GM23338 (cell line): ENCODE data around the gene KLHDC8B. TPM values are rescaled to one million over a fixed set of nuclear protein-coding genes. Genes with fewer than 3 reads are reported as not detected.

Experiments
- ATAC-seq: fragments of 200-7000 bp; cut with Tn5 transposase; 3 replicates; pipeline ENCODE4 v1.9.1; 2020
- DNase-seq: peaks from one replicate; pipeline ENCODE4 v3.0.0-alpha.2; 2015; ENCODE audit warnings: low spot score
- H2AFZ ChIP-seq: fragments of 200-600 bp; sonication (generic); 2 replicates; pipeline ENCODE4 v1.8.0; 2016; ENCODE audit warnings: antibody characterized with exemption, mild to moderate bottlenecking, moderate library complexity
- H3F3A ChIP-seq: fragments of 200-600 bp; sonication (generic); replicated peaks from 2 replicates; pipeline ENCODE4 v1.8.0; 2017; ENCODE audit warnings: antibody characterized with exemption, mixed run types, low read depth
- H3K27ac ChIP-seq: fragments of 200-600 bp; sonication (generic); 2 replicates; pipeline ENCODE4 v1.6.1; 2016; ENCODE audit warnings: low read depth
- H3K27me3 ChIP-seq: fragments of 200-600 bp; sonication (generic); 2 replicates; pipeline ENCODE4 v1.8.0; 2016; ENCODE audit warnings: mild to moderate bottlenecking, mixed run types, moderate library complexity; ENCODE audit not compliant: insufficient read depth
- H3K36me3 ChIP-seq: fragments of 200-600 bp; sonication (generic); 2 replicates; pipeline ENCODE4 v1.8.0; 2016; ENCODE audit warnings: mild to moderate bottlenecking; ENCODE audit not compliant: insufficient read depth
- H3K4me1 ChIP-seq: fragments of 200-600 bp; sonication (generic); 2 replicates; pipeline ENCODE4 v1.8.0; 2016; ENCODE audit warnings: mild to moderate bottlenecking, moderate library complexity; ENCODE audit not compliant: insufficient read depth
- H3K4me2 ChIP-seq: fragments of 200-600 bp; sonication (generic); 2 replicates; pipeline ENCODE4 v1.7.1; 2017; ENCODE audit warnings: mixed run types
- H3K4me3 ChIP-seq: fragments of 200-600 bp; sonication (generic); 2 replicates; pipeline ENCODE4 v1.6.1; 2016; ENCODE audit warnings: mixed run types
- H3K79me2 ChIP-seq: fragments of 200-600 bp; sonication (generic); replicated peaks from 2 replicates; pipeline ENCODE4 v1.8.0; 2017; ENCODE audit warnings: mild to moderate bottlenecking; ENCODE audit not compliant: insufficient read depth
- H3K9me2 ChIP-seq: fragments of 200-600 bp; sonication (generic); 2 replicates; pipeline ENCODE4 v1.8.0; 2017; ENCODE audit not compliant: insufficient read depth
- H4K20me1 ChIP-seq: fragments of 200-600 bp; sonication (generic); replicated peaks from 2 replicates; pipeline ENCODE4 v1.8.0; 2017; ENCODE audit warnings: mild to moderate bottlenecking; ENCODE audit not compliant: insufficient read depth
- H3K27ac Mint-ChIP-seq: 2 replicates; pipeline ENCODE4 v1.8.0; 2020; ENCODE audit warnings: inconsistent platforms, mild to moderate bottlenecking, moderate library complexity, mixed read lengths
- H3K27me3 Mint-ChIP-seq: 3 replicates; pipeline ENCODE4 v1.8.0; 2022; ENCODE audit warnings: low read depth, mild to moderate bottlenecking, moderate library complexity, mixed read lengths, inconsistent platforms; ENCODE audit not compliant: insufficient read depth, poor library complexity
- H3K36me3 Mint-ChIP-seq: 3 replicates; pipeline ENCODE4 v1.8.0; 2021; ENCODE audit warnings: low read depth, mild to moderate bottlenecking, inconsistent platforms, moderate library complexity, mixed read lengths
- H3K4me1 Mint-ChIP-seq: 3 replicates; pipeline ENCODE4 v1.8.0; 2020; ENCODE audit warnings: mild to moderate bottlenecking, inconsistent platforms, mixed read lengths
- H3K4me3 Mint-ChIP-seq: 3 replicates; pipeline ENCODE4 v1.8.0; 2021; ENCODE audit warnings: moderate library complexity, mild to moderate bottlenecking, inconsistent platforms, mixed read lengths
- H3K9me3 Mint-ChIP-seq: 3 replicates; pipeline ENCODE4 v1.8.0; 2020; ENCODE audit warnings: moderate library complexity, mild to moderate bottlenecking, inconsistent platforms, mixed read lengths
- CREB1 ChIP-seq: fragments of 250-450 bp; sonication (Bioruptor Pico); IDR thresholded peaks from 2 replicates; pipeline ENCODE4 v1.5.0; 2020; ENCODE audit warnings: low read depth, mild to moderate bottlenecking, moderate library complexity
- CTCF ChIP-seq, 2 experiments: fragments of 200-600 bp in 1 of 2; sonication (generic) in 1 of 2; conservative IDR thresholded peaks; 2 replicates each; pipeline versions ENCODE4 v1.5.1 to v1.6.1; 2016 to 2017; ENCODE audit warnings: antibody characterized with exemption in 2 of 2, low read depth in 2 of 2, mild to moderate bottlenecking in 2 of 2, moderate library complexity in 1 of 2
- ETS1 ChIP-seq: IDR thresholded peaks from 2 replicates; pipeline ENCODE4 v1.6.1; 2016; ENCODE audit warnings: antibody characterized with exemption
- EZH2 ChIP-seq: fragments of 200-600 bp; sonication (generic); IDR thresholded peaks from one replicate; pipeline ENCODE4 v1.8.0; 2017; ENCODE audit warnings: antibody characterized with exemption, mild to moderate bottlenecking, low read depth; ENCODE audit not compliant: unreplicated experiment
- EZH2phosphoT487 ChIP-seq: fragments of 200-600 bp; sonication (generic); IDR thresholded peaks from one replicate; pipeline ENCODE4 v1.8.1; 2018; ENCODE audit warnings: antibody characterized with exemption; ENCODE audit not compliant: unreplicated experiment
- JUNB ChIP-seq: IDR thresholded peaks from one replicate; pipeline ENCODE4 v1.6.1; 2016; ENCODE audit warnings: antibody characterized with exemption; ENCODE audit not compliant: unreplicated experiment
- NANOG ChIP-seq: IDR thresholded peaks from 2 replicates; pipeline ENCODE4 v1.6.1; 2016; ENCODE audit warnings: antibody characterized with exemption, borderline replicate concordance
- POLR2AphosphoS5 ChIP-seq: IDR thresholded peaks from 2 replicates; pipeline ENCODE4 v1.6.1; 2016; ENCODE audit warnings: antibody characterized with exemption, low read depth
- REST ChIP-seq: IDR thresholded peaks from one replicate; pipeline ENCODE4 v1.6.1; 2018; ENCODE audit warnings: antibody characterized with exemption; ENCODE audit not compliant: unreplicated experiment
- STAT1 ChIP-seq: IDR thresholded peaks from one replicate; pipeline ENCODE4 v1.6.1; 2016; ENCODE audit warnings: antibody characterized with exemption; ENCODE audit not compliant: unreplicated experiment
- ZNF114 ChIP-seq: fragments of 250-450 bp; sonication (Bioruptor Pico); IDR thresholded peaks from 2 replicates; pipeline ENCODE4 v1.5.0; 2020; ENCODE audit warnings: mild to moderate bottlenecking, moderate library complexity
- ZNF331 ChIP-seq: fragments of 250-450 bp; sonication (Bioruptor Pico); IDR thresholded peaks from 2 replicates; pipeline ENCODE4 v1.5.0; 2020; ENCODE audit warnings: low read depth, mild to moderate bottlenecking, moderate library complexity
- ZNF462 ChIP-seq: fragments of 250-450 bp; sonication (Bioruptor Pico); IDR thresholded peaks from 2 replicates; pipeline ENCODE4 v1.5.0; 2020; ENCODE audit warnings: mild to moderate bottlenecking, moderate library complexity
- polyA plus RNA-seq: library from polyadenylated mRNA; unstranded; fragments of >200 nt; fragmentation: Nextera tagmentation; extraction: Ambion mirVana; gene quantifications from 2 replicates; pipeline ENCODE4 v1.2.1, GENCODE V29; 2016
- total RNA-seq: library from RNA; depleted of rRNA; stranded (reverse); fragments of >200 nt; shearing (Covaris generic); gene quantifications from 2 replicates; pipeline ENCODE4 v1.2.3, GENCODE V29; 2014

The KLHDC8B gene
- total and polyA plus RNA-seq, 2 experiments from 2014 or later: 4.7 to 11.1 TPM

GRCh38 chr3:49177073-49177472 lies 5.7 kb downstream of the KLHDC8B start:
- peaks cover 9% of the 10 kb centered on the region for H3K4me1 ChIP-seq
- Mint-ChIP-seq H3K9me3 (peaks cover 7% of the 10 kb centered on the region; the same call in 2 of the 3 replicates), H3K27ac (no peak overlapping the region), H3K36me3 (peaks cover 2% of the 10 kb centered on the region; the same call in 1 of the 3 replicates), H3K27me3 (peaks cover 5% of the 10 kb centered on the region), H3K4me3 (no peak overlapping the region), H3K4me1 (peaks cover 15% of the 10 kb centered on the region)
- no peak overlapping the region for H3K4me3 ChIP-seq
- no peak for DNase-seq
- H2AFZ ChIP-seq: no peak overlapping the region
- no peaks in the 10 kb centered on the region for H3K27me3 ChIP-seq
- no peak overlapping the region for H3K27ac ChIP-seq
- H3F3A ChIP-seq: no peaks in the 10 kb centered on the region
- H3K9me2 ChIP-seq: no peaks in the 10 kb centered on the region
- no peak for ATAC-seq
- no peaks in the 10 kb centered on the region for H3K36me3 ChIP-seq
- no peaks in the 10 kb centered on the region for H4K20me1 ChIP-seq
- H3K79me2 ChIP-seq: no peaks in the 10 kb centered on the region
- H3K4me2 ChIP-seq: no peak overlapping the region
- TF ChIP-seq EZH2: no peak
- no peak for TF ChIP-seq ZNF331 (CRISPR knock-in tag)
- TF ChIP-seq EZH2phosphoT487: no peak
- TF ChIP-seq POLR2AphosphoS5: no peak
- no peak for TF ChIP-seq ETS1
- no peak for TF ChIP-seq REST
- no peak for TF ChIP-seq STAT1
- no peak for TF ChIP-seq JUNB
- no peak for TF ChIP-seq ZNF462
- no peak for TF ChIP-seq CREB1 (CRISPR knock-in tag)
- TF ChIP-seq CTCF (conservative IDR thresholded peaks at IDR 0.05; ENCODE audit: low read depth in 2 of 2): no peak
- TF ChIP-seq ZNF114 (CRISPR knock-in tag): no peak
- no peak for TF ChIP-seq NANOG
